Ascending aorta (tissue), 2 donors: Measurements from ENCODE around the gene C5. TPM values are rescaled to one million over a fixed set of nuclear protein-coding genes. Genes with fewer than 3 reads are reported as not detected.

Experiments used
- DNase-seq, 2 donors: peaks; one replicate each; pipeline ENCODE4 v3.0.0-alpha.2; 2019; ENCODE audit warnings: low spot score in 2 of 2
- H3K27ac ChIP-seq, 2 donors: fragments of 200-600 bp; sonication (generic); one replicate each; pipeline ENCODE4 v1.5.1; 2016 to 2017; ENCODE audit warnings: mild to moderate bottlenecking in 1 of 2
- H3K27me3 ChIP-seq: fragments of 200-600 bp; sonication (generic); one replicate; pipeline ENCODE4 v1.5.1; 2017
- H3K36me3 ChIP-seq, 2 donors: fragments of 200-600 bp; sonication (generic); one replicate each; pipeline ENCODE4 v1.5.1; 2016
- H3K4me1 ChIP-seq, 2 donors: fragments of 200-600 bp; sonication (generic); one replicate each; pipeline ENCODE4 v1.5.1; 2016 to 2017; ENCODE audit warnings: mild to moderate bottlenecking in 1 of 2
- H3K4me3 ChIP-seq, 2 donors: fragments of 200-600 bp; sonication (generic); one replicate each; pipeline ENCODE4 v1.5.1; 2016 to 2017; ENCODE audit warnings: mild to moderate bottlenecking in 1 of 2
- H3K9me3 ChIP-seq, 2 donors: fragments of 200-600 bp; sonication (generic); one replicate each; pipeline ENCODE4 v1.5.1; 2016
- CTCF ChIP-seq, 3 experiments: fragments of 200-600 bp in 2 of 3; fragments of 450-650 bp in 1 of 3; sonication (generic) in 2 of 3; IDR thresholded peaks; one replicate each; pipeline ENCODE4 v1.5.1; 2016 to 2019; ENCODE audit warnings: antibody characterized with exemption in 3 of 3, mild to moderate bottlenecking in 1 of 3, moderate library complexity in 1 of 3
- intact Hi-C: fragments of 100-400 bp; cut with DNase I; formaldehyde crosslinking; loops from one replicate; pipeline ENCODE4 v1.15.1; 2023
- total RNA-seq: library from RNA; depleted of rRNA; stranded (reverse); fragments of >200 nt; gene quantifications from one replicate; pipeline ENCODE4 v1.1.0, GENCODE V29; 2016

C5 gene
- total RNA-seq, 1 donor from 2014 or later: 1.5 TPM

- no peak for DNase-seq
Measured at GRCh38 chr9:120961936-120962335, 88.1 kb downstream of the C5 start.

GRCh38 chr9:120960001-120960400 lies 90.1 kb downstream of the C5 start:
- Histone ChIP-seq H3K9me3 (no peaks in the 10 kb centered on the region), H3K4me3 (no peak overlapping the region), H3K27ac (no peak overlapping the region), H3K36me3 (peaks cover 4 to 5% of the 10 kb centered on the region in 2 donors), H3K27me3 (no peaks in the 10 kb centered on the region), H3K4me1 (no peaks in the 10 kb centered on the region)
- no peak for TF ChIP-seq CTCF (IDR thresholded peaks at IDR 0.05)
- no peak for DNase-seq
- intact Hi-C loops: no loop called here

More at GRCh38 chr9:120961936-120962335, 88.1 kb downstream of the C5 start:
- no peak overlapping the region for H3K27ac ChIP-seq
- H3K9me3 ChIP-seq: no peaks in the 10 kb centered on the region
- no peak overlapping the region for H3K4me3 ChIP-seq
- H3K36me3 ChIP-seq: peaks cover 4 to 5% of the 10 kb centered on the region in 2 donors
- TF ChIP-seq CTCF (IDR thresholded peaks at IDR 0.05): no peak
- H3K27me3 ChIP-seq: no peaks in the 10 kb centered on the region
- H3K4me1 ChIP-seq: peaks cover 4 to 11% of the 10 kb centered on the region in 2 donors
- intact Hi-C loops: no loop called here

- Histone ChIP-seq H3K27ac (no peak overlapping the region), H3K27me3 (no peaks in the 10 kb centered on the region), H3K4me3 (no peak overlapping the region), H3K9me3 (no peaks in the 10 kb centered on the region), H3K36me3 (no peaks in the 10 kb centered on the region), H3K4me1 (peaks cover 0 to 4% of the 10 kb centered on the region in 2 donors)
- no peak for TF ChIP-seq CTCF (IDR thresholded peaks at IDR 0.05)
- intact Hi-C loops: no loop called here
- no peak for DNase-seq
Measured at GRCh38 chr9:120956862-120957261, 93.2 kb downstream of the C5 start.

GRCh38 chr9:120951960-120952618 lies 98.0 kb downstream of the C5 start:
- Histone ChIP-seq H3K36me3 (no peaks in the 10 kb centered on the region), H3K4me1 (peaks cover 10 to 36% of the 10 kb centered on the region in 2 donors), H3K9me3 (no peaks in the 10 kb centered on the region), H3K27ac (peak overlapping the region; percentile 82 to 84), H3K4me3 (no peak overlapping the region), H3K27me3 (no peaks in the 10 kb centered on the region)
- intact Hi-C loops: no loop called here
- no peak for DNase-seq
- TF ChIP-seq CTCF (IDR thresholded peaks at IDR 0.05): no peak

GRCh38 chr9:120950421-120951388 lies 99.4 kb downstream of the C5 start:
- Histone ChIP-seq H3K4me1 (peaks cover 10 to 36% of the 10 kb centered on the region in 2 donors), H3K9me3 (no peaks in the 10 kb centered on the region), H3K27me3 (no peaks in the 10 kb centered on the region), H3K36me3 (no peaks in the 10 kb centered on the region), H3K4me3 (no peak overlapping the region), H3K27ac (peak overlapping the region; percentile 82 to 84)
- TF ChIP-seq CTCF (IDR thresholded peaks at IDR 0.05): no peak
- intact Hi-C loops: no loop called here
- peak in 1 of 2 donors; percentile 67 for DNase-seq
